ENCODE data around the gene IFT81.
"Not testable (repeated sequence)": the region's sequence is repeated elsewhere in the genome, so short reads cannot be mapped to it uniquely, and the experiment has no call there.

Gene IFT81

GRCh38 chr12:110112335-110112660 lies 11.9 kb upstream of the IFT81 start:
- ChIA-PET CTCF (interaction anchor here (2.1 to 2.8 kb wide), 2 partner anchors 10 to 319 kb away, joined by 5 to 8 read pairs; no protein-coding TSS in a partner anchor), POLR2A (no interaction called here)
- H3K4me3 ChIP-seq (ENCODE audit: low read depth, low read length): no peak overlapping the region
- DNase-seq (ENCODE audit: low read depth, low spot score): no peak
- no peak for TF ChIP-seq CTCF (IDR thresholded peaks at IDR 0.05; ENCODE audit: insufficient read depth, low read length, missing control alignments)

- TF ChIP-seq CTCF (IDR thresholded peaks at IDR 0.05; ENCODE audit: insufficient read depth, low read length, missing control alignments): no peak
- ChIA-PET CTCF (interaction anchor here (1.1 kb wide), 1 partner anchor 9 kb away, joined by 4 read pairs; the partner anchor contains the start of gene IFT81), POLR2A (interaction anchor here (0.6 kb wide), 1 partner anchor 97 kb away, joined by 3 read pairs; no protein-coding TSS in a partner anchor)
These were observed 9.6 kb upstream of the IFT81 start for GRCh38 chr12:110114528-110114937.

GRCh38 chr12:110115675-110116074 lies 8.5 kb upstream of the IFT81 start:
- TF ChIP-seq CTCF (IDR thresholded peaks at IDR 0.05; ENCODE audit: insufficient read depth, low read length, missing control alignments): no peak
- POLR2A ChIA-PET: no interaction called here
- CTCF ChIA-PET: interaction anchor here (0.6 kb wide), 1 partner anchor 108 kb away, joined by 3 read pairs; no protein-coding TSS in a partner anchor
- H3K4me3 ChIP-seq (ENCODE audit: low read depth, low read length): no peak overlapping the region
- no peak for DNase-seq (ENCODE audit: low read depth, low spot score)

More at GRCh38 chr12:110114528-110114937, 9.6 kb upstream of the IFT81 start:
- no peak for DNase-seq (ENCODE audit: low read depth, low spot score)
- no peak overlapping the region for H3K4me3 ChIP-seq (ENCODE audit: low read depth, low read length)

GRCh38 chr12:110116623-110117022 lies 7.5 kb upstream of the IFT81 start:
- no peak for DNase-seq (ENCODE audit: low read depth, low spot score)
- POLR2A ChIA-PET: no interaction called here
- TF ChIP-seq CTCF (IDR thresholded peaks at IDR 0.05; ENCODE audit: insufficient read depth, low read length, missing control alignments): no peak
- CTCF ChIA-PET: interaction anchor here (1.0 to 1.2 kb wide), 2 partner anchors 11 to 315 kb away, joined by 3 read pairs; no protein-coding TSS in a partner anchor
- no peak overlapping the region for H3K4me3 ChIP-seq (ENCODE audit: low read depth, low read length)

- POLR2A ChIA-PET; H3K4me3 ChIP-seq (ENCODE audit: low read depth, low read length); DNase-seq (ENCODE audit: low read depth, low spot score): not testable (repeated sequence)
- CTCF ChIA-PET: interaction anchor here (1.0 to 1.2 kb wide), 2 partner anchors 10 to 314 kb away, joined by 3 read pairs; no protein-coding TSS in a partner anchor
These were observed 6.9 kb upstream of the IFT81 start for GRCh38 chr12:110117210-110117609.

GRCh38 chr12:110117956-110118685 lies 6.0 kb upstream of the IFT81 start:
- no peak for DNase-seq (ENCODE audit: low read depth, low spot score)
- POLR2A ChIA-PET: no interaction called here
- TF ChIP-seq CTCF (IDR thresholded peaks at IDR 0.05; ENCODE audit: insufficient read depth, low read length, missing control alignments): no peak
- CTCF ChIA-PET: interaction anchor here (0.6 to 1.0 kb wide), 2 partner anchors 16 to 313 kb away, joined by 3 read pairs; no protein-coding TSS in a partner anchor
- H3K4me3 ChIP-seq (ENCODE audit: low read depth, low read length): no peak overlapping the region
